H1 (cell line): ENCODE data around the gene CDH22.

ENCODE experiments used
- CBX8 ChIP-seq: fragments of 300-800, 300-1000 bp; sonication (generic); IDR thresholded peaks from 2 replicates; pipeline ENCODE4 v1.7.1; 2016; ENCODE audit warnings: low read depth, low read length, borderline replicate concordance
- CEBPB ChIP-seq: IDR thresholded peaks from 2 replicates; pipeline ENCODE4 v1.6.1; 2012; ENCODE audit warnings: low read depth, low read length
- CHD1 ChIP-seq: IDR thresholded peaks from 2 replicates; pipeline ENCODE4 v1.6.1; 2012; ENCODE audit warnings: low read depth, low read length, improper control_type of control experiment
- CHD2 ChIP-seq: IDR thresholded peaks from 2 replicates; pipeline ENCODE4 v1.6.1; 2012; ENCODE audit warnings: low read length, improper control_type of control experiment
- CTCF ChIP-seq, 3 experiments: IDR thresholded peaks; 1 replicate in 2 of 3; 2 replicates in 1 of 3; pipeline versions ENCODE4 v1.5.1 to v1.6.1; 2011; ENCODE audit warnings: low read length in 3 of 3, mild to moderate bottlenecking in 3 of 3, inconsistent platforms in 2 of 3, low read depth in 1 of 3, moderate library complexity in 1 of 3; ENCODE audit not compliant: insufficient read depth in 1 of 3; ENCODE audit errors: control extremely low read depth in 1 of 3
- EZH2 ChIP-seq: fragments of 200-600 bp; sonication (generic); IDR thresholded peaks from 2 replicates; pipeline ENCODE4 v1.7.1; 2012; ENCODE audit warnings: low read depth, mild to moderate bottlenecking, moderate library complexity, low read length, inconsistent platforms; ENCODE audit not compliant: severe bottlenecking
- JUND ChIP-seq: IDR thresholded peaks from 2 replicates; pipeline ENCODE4 v1.6.1; 2011; ENCODE audit warnings: mild to moderate bottlenecking, improper control_type of control experiment, low read length
- POLR2A ChIP-seq, 2 experiments: IDR thresholded peaks; 1 replicate in 1 of 2; 2 replicates in 1 of 2; pipeline ENCODE4 v1.6.1; 2011; ENCODE audit warnings: low read depth in 2 of 2, low read length in 2 of 2, mild to moderate bottlenecking in 2 of 2; ENCODE audit errors: control extremely low read depth in 1 of 2
- POLR2AphosphoS5 ChIP-seq: IDR thresholded peaks from 2 replicates; pipeline ENCODE4 v1.6.1; 2011; ENCODE audit warnings: low read depth, low read length
- RAD21 ChIP-seq, 2 experiments: IDR thresholded peaks in 1 of 2; conservative IDR thresholded peaks in 1 of 2; 2 replicates each; pipeline ENCODE4 v1.6.1; 2011; ENCODE audit warnings: low read depth in 2 of 2, low read length in 2 of 2, improper control_type of control experiment in 1 of 2, inconsistent platforms in 1 of 2, mild to moderate bottlenecking in 1 of 2, moderate library complexity in 1 of 2
- RXRA ChIP-seq: IDR thresholded peaks from 2 replicates; pipeline ENCODE4 v1.6.1; 2011; ENCODE audit warnings: low read depth, mild to moderate bottlenecking, low read length, moderate library complexity; ENCODE audit not compliant: insufficient read depth
- SUZ12 ChIP-seq: fragments of 200-600 bp; sonication (generic); IDR thresholded peaks from 2 replicates; pipeline ENCODE4 v1.6.1; 2012; ENCODE audit warnings: mild to moderate bottlenecking, inconsistent platforms, low read length, moderate library complexity, mixed read lengths
- TAF1 ChIP-seq: IDR thresholded peaks from 2 replicates; pipeline ENCODE4 v1.6.1; 2011; ENCODE audit warnings: mild to moderate bottlenecking, low read depth, low read length
- TAF7 ChIP-seq: optimal IDR thresholded peaks from 2 replicates; pipeline ENCODE3; 2011; ENCODE audit warnings: low read depth, mild to moderate bottlenecking, inconsistent platforms, low read length, moderate library complexity, borderline replicate concordance

DNA sequence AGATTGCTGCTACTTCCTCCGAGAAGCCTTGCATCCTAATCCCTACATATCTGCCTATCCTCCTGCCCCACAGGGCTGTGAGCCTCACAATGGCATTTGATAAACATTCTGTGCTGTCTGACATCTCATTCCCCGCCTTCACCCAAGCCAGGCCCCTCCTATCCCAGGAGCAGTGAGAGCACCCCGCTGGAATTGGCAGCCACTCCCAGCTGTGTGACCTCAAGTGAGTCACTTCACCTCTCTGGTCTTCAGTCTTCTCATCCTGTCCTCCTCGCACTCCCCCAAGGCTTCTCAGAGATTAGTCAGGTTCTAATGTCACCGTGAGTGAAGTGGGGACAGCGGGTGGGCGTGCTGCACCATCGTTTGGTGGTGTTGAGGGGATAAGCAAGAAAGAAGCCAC is 81.7 kb downstream of the CDH22 start:
- TF ChIP-seq POLR2A (IDR thresholded peaks at IDR 0.05; ENCODE audit: control extremely low read depth in 1 of 2, low read depth in 2 of 2, low read length in 2 of 2) (no peak), CBX8 (no peak), RAD21 (IDR thresholded peaks at IDR 0.05 in 1 of 2, conservative IDR thresholded peaks at IDR 0.05 in 1 of 2; ENCODE audit: low read depth in 2 of 2, low read length in 2 of 2) (no peak), CEBPB (no peak), POLR2AphosphoS5 (no peak), CTCF (IDR thresholded peaks at IDR 0.05; ENCODE audit: control extremely low read depth in 1 of 3, insufficient read depth in 1 of 3, low read depth in 1 of 3, low read length in 3 of 3) (no peak), RXRA (no peak), CHD1 (no peak), SUZ12 (no peak), JUND (no peak), EZH2 (no peak), CHD2 (no peak), TAF7 (no peak), TAF1 (no peak)
